Measurements from ENCODE around the gene PKM. TPM values are rescaled to one million over a fixed set of nuclear protein-coding genes. Genes with fewer than 3 reads are reported as not detected.

Gene PKM
- total RNA-seq, 2 experiments from 2014 or later, result 1,272 to 1,311 TPM

GRCh38 chr15:72199205-72199515 lies 31.8 kb downstream of the PKM start:
- no peak overlapping the region for H3K4me3 Mint-ChIP-seq
- H3K4me1 Mint-ChIP-seq (ENCODE audit: low read depth), result peaks cover 16% of the 10 kb centered on the region
- no peak overlapping the region for H3K27ac Mint-ChIP-seq
- CTCF ChIA-PET, result interaction anchor here (0.8 to 5.1 kb wide), 7 partner anchors 10 to 261 kb away, joined by 3 to 39 read pairs (median 6); no protein-coding TSS in a partner anchor
- H3K36me3 Mint-ChIP-seq (ENCODE audit: low read depth), result peaks cover 58% of the 10 kb centered on the region
- POLR2A ChIA-PET, result interaction anchor here (1.9 kb wide), 1 partner anchor 28 kb away, joined by 8 read pairs; no protein-coding TSS in a partner anchor
- no peaks in the 10 kb centered on the region for H3K9me3 Mint-ChIP-seq (ENCODE audit: insufficient read depth)
- DNase-seq (no peak), ATAC-seq (no peak)
- H3K27me3 Mint-ChIP-seq (ENCODE audit: low read depth), result peaks cover 14% of the 10 kb centered on the region

- H3K27me3 Mint-ChIP-seq (ENCODE audit: low read depth), result peaks cover 16% of the 10 kb centered on the region
- H3K4me1 Mint-ChIP-seq (ENCODE audit: low read depth), result peaks cover 16% of the 10 kb centered on the region
- H3K9me3 Mint-ChIP-seq (ENCODE audit: insufficient read depth), result no peaks in the 10 kb centered on the region
- H3K27ac Mint-ChIP-seq, result no peak overlapping the region
- CTCF ChIA-PET, result interaction anchor here (0.8 to 5.1 kb wide), 8 partner anchors 10 to 88 kb away, joined by 3 to 39 read pairs (median 6); no protein-coding TSS in a partner anchor
- peaks cover 53% of the 10 kb centered on the region for H3K36me3 Mint-ChIP-seq (ENCODE audit: low read depth)
- peak overlapping the region; percentile 51 for H3K4me3 Mint-ChIP-seq
- DNase-seq, result no peak
- no peak for ATAC-seq
- POLR2A ChIA-PET, result interaction anchor here (0.6 to 1.9 kb wide), 2 partner anchors 28 to 31 kb away, joined by 3 to 8 read pairs; no protein-coding TSS in a partner anchor
Measured at GRCh38 chr15:72198356-72199204, 32.4 kb downstream of the PKM start.

GRCh38 chr15:72197460-72198355 lies 33.3 kb downstream of the PKM start, which contains the start of gene GRAMD2A:
TSS of gene GRAMD2A (minus strand) at chr15:72197787.
- Mint-ChIP-seq H3K27me3 (ENCODE audit: low read depth) (peaks cover 16% of the 10 kb centered on the region), H3K27ac (peak within 1 kb of the TSS; percentile 64), H3K4me3 (peak within 1 kb of the TSS; percentile 51), H3K9me3 (ENCODE audit: insufficient read depth) (no peaks in the 10 kb centered on the region), H3K4me1 (ENCODE audit: low read depth) (peaks cover 11% of the 10 kb centered on the region), H3K36me3 (ENCODE audit: low read depth) (peaks cover 45% of the 10 kb centered on the region)
- ChIA-PET CTCF (interaction anchor here (1.1 to 1.6 kb wide), 3 partner anchors 13 to 76 kb away, joined by 3 to 6 read pairs (median 4); no protein-coding TSS in a partner anchor), POLR2A (interaction anchor here (0.6 to 1.9 kb wide), 2 partner anchors 29 to 32 kb away, joined by 3 to 8 read pairs; no protein-coding TSS in a partner anchor)
- ATAC-seq, result peak; percentile 46
- DNase-seq, result no peak

- ATAC-seq (no peak), DNase-seq (no peak)
- H3K27ac Mint-ChIP-seq, result no peak overlapping the region
- peaks cover 19% of the 10 kb centered on the region for H3K27me3 Mint-ChIP-seq (ENCODE audit: low read depth)
- H3K9me3 Mint-ChIP-seq (ENCODE audit: insufficient read depth), result no peaks in the 10 kb centered on the region
- peaks cover 38% of the 10 kb centered on the region for H3K36me3 Mint-ChIP-seq (ENCODE audit: low read depth)
- ChIA-PET CTCF (no interaction called here), POLR2A (no interaction called here)
- H3K4me1 Mint-ChIP-seq (ENCODE audit: low read depth), result peaks cover 11% of the 10 kb centered on the region
- H3K4me3 Mint-ChIP-seq, result no peak overlapping the region
Measured at GRCh38 chr15:72197041-72197459, 33.9 kb downstream of the PKM start.

GRCh38 chr15:72196409-72197040 lies 34.5 kb downstream of the PKM start:
- H3K27me3 Mint-ChIP-seq (ENCODE audit: low read depth), result peaks cover 21% of the 10 kb centered on the region
- H3K4me1 Mint-ChIP-seq (ENCODE audit: low read depth), result peaks cover 11% of the 10 kb centered on the region
- H3K27ac Mint-ChIP-seq, result no peak overlapping the region
- H3K36me3 Mint-ChIP-seq (ENCODE audit: low read depth), result peaks cover 34% of the 10 kb centered on the region
- DNase-seq (no peak), ATAC-seq (no peak)
- POLR2A ChIA-PET, result no interaction called here
- H3K9me3 Mint-ChIP-seq (ENCODE audit: insufficient read depth), result no peaks in the 10 kb centered on the region
- CTCF ChIA-PET, result no interaction called here
- no peak overlapping the region for H3K4me3 Mint-ChIP-seq

GRCh38 chr15:72195101-72195511 lies 35.9 kb downstream of the PKM start:
- no peak overlapping the region for H3K4me3 Mint-ChIP-seq
- ATAC-seq, result no peak
- H3K9me3 Mint-ChIP-seq (ENCODE audit: insufficient read depth), result no peaks in the 10 kb centered on the region
- peaks cover 28% of the 10 kb centered on the region for H3K27me3 Mint-ChIP-seq (ENCODE audit: low read depth)
- peaks cover 8% of the 10 kb centered on the region for H3K4me1 Mint-ChIP-seq (ENCODE audit: low read depth)
- ChIA-PET POLR2A (no interaction called here), CTCF (no interaction called here)
- no peak for DNase-seq
- H3K36me3 Mint-ChIP-seq (ENCODE audit: low read depth), result peaks cover 24% of the 10 kb centered on the region
- no peak overlapping the region for H3K27ac Mint-ChIP-seq

GRCh38 chr15:72193836-72194396 lies 37.1 kb downstream of the PKM start:
- H3K4me3 Mint-ChIP-seq, result no peak overlapping the region
- ATAC-seq, result no peak
- POLR2A ChIA-PET, result no interaction called here

GRCh38 chr15:72192416-72192815 lies 38.6 kb downstream of the PKM start:
- DNase-seq, result no peak
- ATAC-seq, result no peak
- Mint-ChIP-seq H3K36me3 (ENCODE audit: low read depth) (no peaks in the 10 kb centered on the region), H3K4me3 (no peak overlapping the region), H3K27me3 (ENCODE audit: low read depth) (peaks cover 35% of the 10 kb centered on the region), H3K9me3 (ENCODE audit: insufficient read depth) (no peaks in the 10 kb centered on the region), H3K4me1 (ENCODE audit: low read depth) (no peaks in the 10 kb centered on the region), H3K27ac (no peak overlapping the region)
- POLR2A ChIA-PET, result interaction anchor here (0.6 kb wide), 1 partner anchor 21 kb away, joined by 4 read pairs; no protein-coding TSS in a partner anchor
- CTCF ChIA-PET, result no interaction called here

More at GRCh38 chr15:72193836-72194396, 37.1 kb downstream of the PKM start:
- CTCF ChIA-PET, result interaction anchor here (0.6 kb wide), 1 partner anchor 23 kb away, joined by 3 read pairs; no protein-coding TSS in a partner anchor
- Mint-ChIP-seq H3K4me1 (ENCODE audit: low read depth) (peaks cover 8% of the 10 kb centered on the region), H3K9me3 (ENCODE audit: insufficient read depth) (no peaks in the 10 kb centered on the region), H3K36me3 (ENCODE audit: low read depth) (peaks cover 12% of the 10 kb centered on the region), H3K27me3 (ENCODE audit: low read depth) (peaks cover 38% of the 10 kb centered on the region), H3K27ac (no peak overlapping the region)
- no peak for DNase-seq

- Mint-ChIP-seq H3K9me3 (ENCODE audit: insufficient read depth) (no peaks in the 10 kb centered on the region), H3K27ac (no peak overlapping the region), H3K27me3 (ENCODE audit: low read depth) (peaks cover 44% of the 10 kb centered on the region), H3K36me3 (ENCODE audit: low read depth) (no peaks in the 10 kb centered on the region), H3K4me3 (no peak overlapping the region), H3K4me1 (ENCODE audit: low read depth) (no peaks in the 10 kb centered on the region)
- no peak for ATAC-seq
- ChIA-PET POLR2A (interaction anchor here (0.8 kb wide), 1 partner anchor 10 kb away, joined by 3 read pairs; no protein-coding TSS in a partner anchor), CTCF (interaction anchor here (1.5 to 2.0 kb wide), 2 partner anchors 10 to 33 kb away, joined by 4 to 6 read pairs; no protein-coding TSS in a partner anchor)
- DNase-seq, result no peak
Measured at GRCh38 chr15:72189250-72189902, 41.6 kb downstream of the PKM start.

- peaks cover 48% of the 10 kb centered on the region for H3K27me3 Mint-ChIP-seq (ENCODE audit: low read depth)
- CTCF ChIA-PET, result no interaction called here
- ATAC-seq, result no peak
Measured at GRCh38 chr15:72184165-72184811, 46.7 kb downstream of the PKM start.

More at GRCh38 chr15:72184165-72184811, 46.7 kb downstream of the PKM start:
- no peaks in the 10 kb centered on the region for H3K9me3 Mint-ChIP-seq (ENCODE audit: insufficient read depth)
- H3K27ac Mint-ChIP-seq, result no peak overlapping the region
- no peak for DNase-seq
- no peak overlapping the region for H3K4me3 Mint-ChIP-seq
- no peaks in the 10 kb centered on the region for H3K4me1 Mint-ChIP-seq (ENCODE audit: low read depth)
- POLR2A ChIA-PET, result interaction anchor here (1.0 kb wide), 1 partner anchor 16 kb away, joined by 3 read pairs; no protein-coding TSS in a partner anchor
- H3K36me3 Mint-ChIP-seq (ENCODE audit: low read depth), result no peaks in the 10 kb centered on the region
